NCI-H524 treated with DMSO at 0.1 percent for 48 hours (cell line): ENCODE data around the gene CAMK1D.

Source experiments
- DNase-seq: peaks from one replicate; lab custom pipeline; 2025; lab: John Stamatoyannopoulos, UW

CAMK1D gene

DNA sequence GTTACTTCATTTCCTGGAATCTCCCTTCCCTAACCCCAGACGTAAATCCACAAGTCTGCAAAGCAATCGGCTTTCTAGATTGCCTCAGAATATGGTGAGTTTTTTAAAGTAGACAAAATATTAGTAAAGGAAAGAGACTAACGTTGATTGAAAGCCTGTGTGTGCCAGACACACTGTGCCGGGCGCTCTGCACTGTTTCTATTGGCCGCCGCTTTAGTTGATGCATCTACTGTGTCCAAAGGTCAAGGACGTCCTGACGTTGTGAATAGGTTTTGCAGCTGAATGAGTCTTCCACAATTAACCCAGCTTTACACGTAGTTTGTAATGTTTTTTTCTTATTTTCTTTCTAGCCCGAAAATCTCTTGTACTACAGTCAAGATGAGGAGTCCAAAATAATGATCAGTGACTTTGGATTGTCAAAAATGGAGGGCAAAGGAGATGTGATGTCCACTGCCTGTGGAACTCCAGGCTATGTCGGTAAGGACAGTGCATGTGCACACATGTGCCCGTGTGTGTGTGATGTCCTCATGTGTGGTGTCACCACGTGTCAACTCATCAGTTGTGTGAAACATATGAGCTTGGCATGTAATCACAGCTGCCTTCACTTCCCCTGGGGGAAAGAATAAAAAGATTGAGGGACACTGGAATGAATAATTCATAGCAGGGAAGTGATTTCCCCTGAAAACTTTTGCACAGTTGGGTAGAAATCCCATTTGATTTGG is 420.1 kb downstream of the CAMK1D start:
- no peak for DNase-seq

DNA sequence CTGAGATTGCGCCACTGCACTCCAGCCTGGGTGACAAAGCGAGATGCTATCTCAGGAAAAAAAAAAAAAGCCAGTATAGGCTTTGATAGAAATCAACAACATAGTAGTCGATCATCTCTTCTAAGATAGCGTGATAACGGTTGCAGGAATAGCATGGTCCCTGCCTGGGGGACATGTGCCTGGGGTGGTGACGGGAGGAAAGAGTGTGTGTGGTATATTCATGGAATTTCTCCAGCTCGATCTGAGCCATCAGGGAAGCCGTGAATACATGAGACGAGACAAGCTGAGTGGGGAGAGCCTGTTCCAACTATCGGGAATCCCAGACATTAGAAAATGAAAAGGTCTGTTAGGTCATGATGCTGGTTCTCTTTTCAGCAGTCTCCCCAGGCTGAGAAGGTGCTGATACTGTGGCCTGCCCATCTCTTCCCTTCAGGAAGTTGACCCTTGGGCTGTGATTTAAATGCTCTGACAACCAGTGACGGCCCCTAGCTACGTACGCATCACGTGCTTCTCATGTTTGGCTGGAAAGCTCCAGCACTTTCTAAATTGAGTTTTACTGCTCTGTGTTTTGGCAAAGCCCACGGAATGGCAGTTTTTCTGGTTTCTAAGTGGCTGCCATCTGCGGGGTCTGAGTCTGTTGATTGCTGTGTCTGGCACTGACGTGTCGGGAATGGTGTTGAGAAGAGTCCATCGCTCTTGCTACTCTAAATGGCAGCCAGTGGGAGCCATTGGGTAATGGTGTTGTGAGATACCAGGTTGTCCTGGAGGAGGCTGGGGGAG is 422.8 kb downstream of the CAMK1D start:
- DNase-seq = no peak

DNA sequence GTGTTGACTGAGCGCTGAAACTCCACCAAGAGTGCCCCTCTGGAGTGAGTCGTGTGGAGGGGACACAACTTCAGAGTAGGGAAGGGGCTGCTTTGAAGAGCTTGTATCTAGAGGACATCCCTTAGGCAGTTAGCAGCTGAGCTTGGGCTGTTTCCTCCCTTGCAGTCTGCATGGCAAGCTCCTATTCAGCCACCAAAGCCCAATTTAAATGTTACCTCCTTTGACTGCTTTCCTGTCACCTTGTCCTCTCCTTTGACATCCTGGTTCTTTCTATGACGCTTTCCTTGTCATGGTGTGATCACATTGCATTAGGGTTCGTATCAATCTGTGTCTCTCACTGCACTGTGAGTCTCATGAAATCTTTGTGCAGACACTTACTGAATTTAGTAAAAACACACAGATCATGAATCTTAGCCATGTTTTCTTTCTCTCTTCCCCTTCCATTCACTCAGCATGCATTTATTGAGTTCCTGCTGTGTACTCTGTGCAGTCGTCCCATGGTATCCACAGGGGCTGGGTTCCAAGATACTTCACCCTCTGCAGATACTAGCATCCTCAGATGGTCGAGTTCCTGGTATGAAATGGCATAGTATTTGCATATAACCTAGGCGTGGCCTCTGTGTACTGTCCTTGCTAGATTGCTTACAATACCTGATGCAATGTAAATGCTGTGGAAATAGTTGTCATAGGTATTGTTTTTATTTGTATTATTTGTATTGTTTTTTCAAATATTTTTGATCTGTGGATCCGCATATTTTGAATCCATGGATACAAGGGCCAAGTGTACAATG is 423.6 kb downstream of the CAMK1D start:
- DNase-seq = no peak

DNA sequence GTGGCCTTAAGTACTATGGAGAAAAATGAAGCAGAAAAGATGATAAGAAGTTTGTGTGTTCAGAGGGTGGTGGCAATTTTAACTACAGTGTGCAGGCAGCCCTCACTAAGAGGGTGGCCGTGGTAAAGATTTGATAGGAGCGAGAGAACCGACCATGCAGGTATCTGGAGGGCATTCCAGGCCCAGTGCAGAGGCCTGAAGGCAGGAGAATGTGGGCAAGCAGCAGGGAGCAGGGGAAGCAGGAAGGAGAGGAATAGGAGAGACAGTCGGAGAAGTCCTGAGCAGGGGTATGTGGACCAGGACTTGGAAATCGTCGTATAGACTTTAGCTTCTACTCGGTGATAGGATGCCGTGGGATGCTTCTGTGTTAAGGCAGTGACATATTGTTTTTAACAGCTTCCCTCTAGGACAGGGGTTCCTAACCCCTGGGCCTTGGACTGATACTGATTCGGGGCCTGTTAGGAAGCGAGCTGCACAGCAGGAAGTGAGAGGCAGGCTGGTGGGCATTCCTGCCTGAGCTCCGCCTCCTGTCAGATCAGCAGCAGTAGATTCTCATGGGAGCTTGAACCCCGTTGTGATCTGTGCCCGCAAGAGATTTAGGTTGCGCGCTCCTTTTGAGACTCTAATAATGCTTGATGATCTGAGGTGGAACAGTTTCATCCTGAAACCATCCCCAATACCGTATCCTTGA is 425.0 kb downstream of the CAMK1D start:
- DNase-seq = no peak

DNA sequence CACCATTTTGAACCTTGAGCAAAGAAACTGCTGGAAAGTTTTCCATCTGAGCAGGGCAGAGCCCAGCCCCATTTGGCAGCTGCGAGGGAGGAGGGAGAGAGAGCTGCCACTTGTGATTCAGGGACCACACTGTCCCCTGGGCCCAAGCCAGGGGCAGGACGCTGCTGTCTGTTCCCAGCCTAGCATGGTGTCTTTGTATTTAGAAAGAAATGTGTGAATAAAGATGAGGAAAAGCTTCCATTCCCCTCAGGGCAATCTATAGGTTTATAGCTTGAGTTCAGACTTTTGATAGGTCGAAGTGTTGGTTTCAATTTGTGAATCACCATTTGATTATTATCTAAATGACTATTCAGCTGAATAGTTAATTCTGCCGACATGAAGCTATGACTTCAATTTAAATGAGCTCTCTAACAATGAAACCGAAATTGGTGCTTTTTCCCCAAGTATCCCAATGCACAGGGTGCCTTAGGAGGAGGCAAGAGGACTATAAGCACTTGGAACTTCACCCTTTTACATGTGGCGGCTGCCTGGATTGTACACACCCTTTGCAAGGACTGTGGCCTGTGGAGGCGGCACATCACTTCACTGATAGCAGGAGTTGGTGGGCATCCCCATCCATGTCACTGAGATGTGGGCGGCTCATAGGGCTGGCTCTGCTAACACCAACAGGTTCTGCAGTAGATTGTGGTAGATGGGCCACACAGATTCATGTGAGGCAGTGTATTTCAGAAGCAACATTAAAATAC is 428.7 kb downstream of the CAMK1D start:
- DNase-seq = no peak

DNA sequence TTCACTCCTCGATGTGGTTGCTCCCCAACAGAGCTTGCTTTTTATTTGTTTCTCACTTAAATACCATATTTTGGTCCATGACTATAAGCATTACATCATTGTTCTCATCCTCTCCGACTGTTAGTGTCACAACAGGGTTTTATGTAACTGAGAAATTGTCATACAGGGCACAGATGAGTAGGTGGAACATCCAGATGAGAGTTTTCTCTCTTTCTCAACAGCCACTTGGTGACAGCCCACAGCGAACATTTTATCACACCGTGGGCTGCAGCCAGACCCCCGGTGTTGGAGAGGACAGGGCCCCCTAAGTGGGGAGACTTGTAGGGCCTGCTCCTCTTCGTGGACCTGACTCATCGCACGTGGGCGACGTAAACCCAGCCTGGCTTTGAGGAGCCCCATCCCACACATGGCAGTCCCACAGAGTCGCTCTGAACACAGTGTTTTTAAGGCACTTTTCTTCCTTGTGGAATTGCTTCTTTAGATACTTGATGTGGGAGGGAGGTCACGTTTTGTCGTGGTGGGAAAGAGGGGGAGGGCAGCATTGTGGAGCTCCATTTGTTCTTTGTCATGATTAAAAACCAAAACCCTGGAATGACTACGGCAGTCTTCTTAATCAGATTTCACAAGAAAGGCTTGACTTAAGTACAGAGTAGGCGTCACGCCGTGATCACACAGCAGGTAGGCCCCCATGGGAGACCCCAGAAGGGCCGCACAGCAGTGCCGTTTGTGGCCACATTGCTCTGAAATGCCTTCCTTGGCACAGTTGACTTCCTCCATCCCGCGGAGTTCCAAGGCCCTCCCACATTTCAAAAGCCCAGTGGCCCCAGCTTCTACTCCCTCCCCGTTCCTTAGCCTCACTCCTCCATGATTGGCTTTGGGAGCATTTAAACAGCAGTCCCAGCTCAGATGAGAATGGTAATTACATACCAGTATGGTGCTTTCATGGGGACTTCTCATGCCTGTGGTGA is 431.6 kb downstream of the CAMK1D start:
- no peak for DNase-seq

DNA sequence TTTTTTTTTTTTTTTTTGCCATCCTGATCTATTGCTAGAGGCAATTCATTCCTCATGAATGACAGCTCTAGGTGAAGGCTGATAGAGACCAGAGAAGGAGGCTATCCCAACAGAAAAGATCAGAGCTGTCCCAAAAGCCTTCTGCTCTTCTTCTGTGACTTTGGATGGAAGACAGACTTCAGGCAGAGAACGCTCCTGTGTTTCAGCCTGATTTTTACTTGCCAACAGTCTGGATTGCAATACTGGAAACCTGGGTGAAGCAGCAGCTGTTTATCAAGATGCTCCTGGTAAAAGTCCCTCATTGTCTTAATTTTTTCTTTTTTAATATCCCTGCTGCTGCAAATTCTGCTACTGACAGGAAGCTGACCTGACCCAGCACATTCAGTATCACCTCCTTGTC is 432.6 kb downstream of the CAMK1D start:
- no peak for DNase-seq

DNA sequence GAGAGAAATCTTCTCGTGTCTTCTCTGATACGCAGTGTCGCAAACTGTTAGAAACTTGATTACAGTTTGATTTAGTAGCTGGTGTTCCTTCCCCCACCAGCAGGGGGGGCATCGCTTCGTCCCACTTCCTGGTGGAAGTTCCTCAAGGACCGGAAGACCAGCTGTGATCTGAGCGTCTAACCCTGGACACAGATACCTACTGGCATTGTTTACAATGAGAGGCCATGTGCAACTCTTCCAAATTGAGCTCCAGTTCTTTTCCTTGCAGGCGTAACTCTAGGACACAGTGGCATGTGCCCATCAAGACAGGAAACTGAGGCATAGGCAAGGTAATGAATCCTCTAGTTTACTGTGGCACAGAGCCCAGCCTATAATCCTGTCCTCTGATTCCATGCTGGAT is 433.2 kb downstream of the CAMK1D start:
- DNase-seq = no peak

DNA sequence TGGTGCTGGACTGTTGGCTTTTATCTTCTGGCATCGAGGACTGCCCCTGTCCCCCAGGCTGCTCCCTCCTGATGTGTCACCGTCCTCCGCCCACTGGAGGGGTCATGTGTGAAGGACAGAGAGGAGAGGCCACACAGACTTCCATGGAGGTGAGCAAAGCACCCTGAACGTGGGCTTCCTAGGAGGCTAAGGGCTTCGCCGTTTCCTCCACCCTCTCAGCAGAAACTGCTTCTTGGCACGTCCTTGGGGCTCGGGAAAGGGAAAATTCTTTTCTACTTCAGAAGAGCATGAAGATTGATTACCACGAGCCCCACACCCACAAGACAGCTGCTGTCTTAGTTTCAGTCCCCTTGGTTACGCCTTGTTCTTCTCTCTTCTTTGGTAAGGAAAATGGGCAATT is 433.9 kb downstream of the CAMK1D start:
- no peak for DNase-seq

DNA sequence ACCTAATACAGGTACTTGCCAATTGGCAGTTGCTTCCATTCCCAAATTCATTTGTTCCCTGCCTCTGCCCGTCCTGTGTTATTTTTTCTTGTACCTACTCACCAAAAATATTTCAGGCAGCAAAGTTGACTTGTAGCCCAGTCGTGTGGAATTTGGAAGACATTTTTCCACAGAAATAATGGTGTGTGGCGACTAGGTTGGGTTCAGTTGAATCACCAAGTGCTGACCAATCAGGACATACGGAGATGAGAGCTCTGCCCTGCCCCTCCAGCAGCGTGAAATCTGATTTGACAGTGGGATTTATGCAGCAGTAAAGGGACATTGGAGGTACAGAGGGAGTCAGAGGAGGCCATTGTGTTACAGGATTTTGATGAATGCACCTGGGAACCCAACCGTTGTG is 435.3 kb downstream of the CAMK1D start:
- no peak for DNase-seq

DNA sequence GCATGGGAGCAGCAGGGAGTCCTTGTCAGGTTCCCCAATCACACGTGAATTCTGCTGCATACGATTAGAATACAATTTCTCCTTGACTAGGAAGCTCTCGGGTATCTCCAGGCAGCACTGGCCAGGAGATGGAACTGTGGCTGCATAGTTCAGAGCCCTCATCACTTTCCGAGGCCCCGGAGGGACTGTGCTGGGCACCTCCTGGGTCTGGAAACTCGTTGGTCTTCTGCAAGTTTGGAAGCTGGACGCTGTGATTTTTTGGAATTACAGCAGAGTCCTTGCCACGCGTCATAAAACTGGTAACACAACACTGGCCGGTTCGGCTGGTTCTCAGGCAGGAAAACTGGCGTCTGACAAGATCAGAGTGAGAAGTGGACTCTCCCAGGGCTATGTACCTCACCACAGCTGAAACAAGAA is 436.1 kb downstream of the CAMK1D start:
- DNase-seq = no peak

DNA sequence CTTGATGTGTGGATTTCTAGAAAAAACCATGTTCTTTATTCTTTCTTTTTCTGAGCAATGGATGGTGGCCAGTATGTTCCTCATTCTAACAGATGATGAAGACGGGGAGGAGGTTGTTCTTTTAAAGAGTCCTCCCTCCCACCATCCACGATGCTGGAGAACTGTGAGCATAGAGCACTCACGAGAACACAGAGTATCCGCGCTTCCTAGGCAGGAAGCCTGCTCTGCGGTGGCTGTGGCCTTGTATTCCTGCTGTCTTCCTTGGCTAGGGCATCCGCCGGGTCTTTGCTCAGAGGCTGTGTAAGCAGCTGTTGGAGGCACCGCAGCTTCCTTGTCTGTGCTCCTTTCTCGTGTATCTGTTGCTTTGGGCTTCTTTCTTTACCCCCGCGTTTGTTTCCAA is 437.9 kb downstream of the CAMK1D start:
- no peak for DNase-seq

DNA sequence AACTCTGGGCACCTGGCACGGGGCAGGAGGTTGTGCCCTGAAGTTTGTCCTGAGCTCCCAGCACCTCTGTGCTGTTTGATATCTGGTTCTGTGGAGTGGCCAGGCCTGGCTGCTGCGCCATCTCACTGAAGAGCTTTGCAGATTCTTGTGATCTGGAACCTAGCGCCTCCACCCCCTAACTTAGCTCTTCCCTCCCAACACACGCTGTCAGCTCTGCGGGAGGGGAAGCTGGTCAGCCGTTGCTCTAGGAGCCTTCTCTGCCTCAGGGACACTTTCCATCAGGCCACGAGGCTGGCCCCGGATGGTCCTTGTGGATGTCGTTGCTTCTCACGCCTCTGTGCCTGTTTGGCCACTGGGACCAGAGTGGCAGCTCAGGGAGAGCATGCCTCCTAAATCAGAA is 438.9 kb downstream of the CAMK1D start:
- DNase-seq = no peak

DNA sequence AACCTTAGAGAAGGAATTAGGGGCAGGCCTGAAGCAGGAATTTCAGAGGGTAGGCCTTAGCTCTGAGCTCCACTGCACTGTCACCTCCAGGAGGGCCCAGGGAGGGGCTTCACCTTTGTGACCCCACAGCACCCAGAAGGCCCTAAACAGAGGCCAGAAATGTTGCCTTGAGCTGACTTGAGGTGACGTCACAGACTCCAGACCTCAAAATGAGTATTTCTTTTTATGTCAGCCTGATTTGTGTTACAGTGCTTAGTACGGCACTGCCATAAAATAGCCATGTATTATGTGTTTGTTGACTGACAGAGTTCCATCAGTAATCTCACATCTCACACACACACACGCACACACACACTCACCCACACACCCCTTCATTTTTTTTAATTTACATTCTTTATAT is 440.9 kb downstream of the CAMK1D start:
- no peak for DNase-seq

DNA sequence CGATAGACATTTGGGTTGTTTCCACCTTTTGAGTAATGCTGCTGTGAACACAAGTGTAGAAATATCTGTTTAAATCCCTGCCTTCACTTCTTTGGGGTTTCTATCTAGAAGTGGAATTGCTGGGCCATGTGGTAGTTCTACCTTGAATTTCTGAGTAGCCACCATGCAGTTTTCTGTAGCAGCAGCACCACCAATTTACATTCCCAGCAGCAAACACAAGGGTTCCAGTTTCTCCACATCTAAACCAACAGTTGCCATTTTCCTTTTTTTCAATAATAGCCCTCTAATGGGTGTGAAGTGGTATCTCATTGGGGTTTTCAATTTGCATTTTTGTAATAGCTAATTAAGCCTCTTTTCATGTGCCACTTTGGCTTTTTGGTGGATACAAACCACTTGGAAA is 442.4 kb downstream of the CAMK1D start:
- DNase-seq = no peak

DNA sequence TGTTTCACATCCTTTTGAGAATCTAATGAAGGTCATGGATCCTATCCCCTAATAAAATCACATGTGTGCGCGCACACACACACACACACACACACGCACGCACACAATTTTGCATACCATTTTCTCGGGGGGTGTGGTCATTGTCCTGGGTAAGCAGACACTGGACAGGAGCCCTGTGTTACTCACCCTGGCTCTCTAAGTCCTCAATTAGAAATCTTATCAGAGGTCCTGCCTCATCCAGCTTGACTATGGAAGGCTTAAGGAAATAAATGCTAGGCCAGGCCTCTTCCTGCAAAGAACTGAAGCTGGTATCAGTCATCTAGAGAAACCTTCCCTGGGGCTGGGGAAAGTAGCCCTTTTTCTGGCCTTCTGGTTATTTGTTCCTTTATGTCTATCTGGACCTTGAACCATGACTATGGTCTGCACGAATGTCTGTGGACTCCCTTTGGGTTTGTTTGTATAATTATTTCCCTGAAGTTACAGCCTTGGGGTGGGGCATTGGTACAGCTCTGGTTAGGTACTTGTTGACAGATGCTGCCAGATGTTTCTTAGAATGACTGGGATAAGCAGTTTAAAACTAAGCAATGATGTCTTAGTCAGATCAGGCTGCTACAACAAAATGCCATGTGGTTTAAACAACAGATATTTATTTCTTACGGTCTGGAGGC is 443.7 kb downstream of the CAMK1D start:
- no peak for DNase-seq

DNA sequence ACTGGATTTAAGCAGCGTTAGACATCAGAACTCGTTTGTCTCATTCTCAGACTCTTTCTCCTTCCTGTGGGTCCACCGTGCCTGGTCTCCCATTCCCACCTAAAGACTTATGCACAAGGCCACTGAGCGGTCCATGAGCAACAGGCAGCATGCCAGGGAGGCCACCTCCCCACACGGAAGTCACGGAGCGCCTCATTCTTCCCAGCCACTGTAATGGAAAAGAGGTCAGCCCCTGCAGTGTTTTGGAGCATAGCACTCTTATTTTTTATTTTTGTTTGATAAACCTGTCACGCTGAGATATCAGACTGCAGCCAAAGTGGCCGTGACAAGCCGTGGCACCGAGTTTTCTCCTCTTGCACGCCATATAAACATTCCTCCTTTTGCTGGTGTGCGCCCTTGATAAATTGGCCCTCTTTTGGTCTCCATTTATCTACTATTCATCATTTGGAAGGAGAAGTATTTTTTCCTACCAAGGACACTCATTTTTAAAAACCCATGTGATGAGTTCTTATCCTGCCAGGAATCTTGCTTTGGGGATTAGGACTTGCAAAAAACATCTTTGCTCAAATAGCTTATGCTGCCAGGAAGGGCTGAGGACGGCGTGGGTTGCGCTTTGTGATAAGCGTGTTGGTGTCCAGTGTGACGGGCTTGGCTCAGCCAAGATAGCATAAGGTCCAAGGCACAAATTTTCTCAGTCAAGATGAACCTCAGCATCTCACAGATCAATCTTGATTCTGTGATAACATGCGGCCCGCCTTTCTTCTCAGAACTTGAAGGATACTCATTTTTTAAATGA is 446.2 kb downstream of the CAMK1D start:
- DNase-seq = no peak

DNA sequence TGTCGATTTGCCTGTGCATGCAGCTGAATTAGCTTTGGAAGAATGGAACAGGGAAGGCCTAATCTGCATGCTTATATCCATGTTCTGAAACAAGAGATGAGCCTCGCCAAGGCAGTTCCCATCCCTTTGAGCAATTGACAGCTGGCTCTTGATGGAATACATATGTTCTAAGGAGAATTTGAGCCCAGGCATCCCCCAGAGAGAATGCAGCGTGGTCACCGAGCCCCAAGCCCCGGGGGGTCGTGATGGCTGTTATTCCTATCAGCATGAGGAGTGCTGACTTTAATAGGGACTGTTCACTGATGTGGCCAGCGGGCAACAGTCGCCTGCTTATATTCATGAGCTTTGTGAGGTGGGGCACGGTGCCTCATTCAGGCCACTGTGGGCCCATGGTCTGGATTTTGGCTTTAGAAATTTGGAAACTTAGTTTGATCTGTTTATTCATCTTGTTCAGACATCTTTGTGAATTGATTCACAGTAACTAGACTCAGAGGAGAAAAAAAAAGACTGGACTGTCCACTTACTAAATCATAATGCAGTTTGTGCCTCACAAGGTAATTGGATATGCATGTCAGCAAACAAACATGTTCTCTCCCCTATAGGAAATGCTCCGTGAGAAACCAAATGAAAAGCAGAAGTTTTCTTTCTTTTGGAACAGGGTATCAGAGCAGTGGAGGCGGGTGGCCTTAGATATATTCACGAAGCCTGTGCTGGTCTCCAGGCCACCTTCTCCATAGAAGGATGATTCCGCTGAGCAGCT is 447.2 kb downstream of the CAMK1D start:
- DNase-seq = peak; percentile 21
